NCI-H1417 treated with DMSO at 0.1 percent for 48 hours (cell line): ENCODE results near the gene COPG2.
"Not testable (repeated sequence)": the region's sequence is repeated elsewhere in the genome, so short reads cannot be mapped to it uniquely, and the experiment has no call there.

Experiments used
- DNase-seq: peaks from one replicate; lab custom pipeline; 2025; lab: John Stamatoyannopoulos, UW

The COPG2 gene, protein sequence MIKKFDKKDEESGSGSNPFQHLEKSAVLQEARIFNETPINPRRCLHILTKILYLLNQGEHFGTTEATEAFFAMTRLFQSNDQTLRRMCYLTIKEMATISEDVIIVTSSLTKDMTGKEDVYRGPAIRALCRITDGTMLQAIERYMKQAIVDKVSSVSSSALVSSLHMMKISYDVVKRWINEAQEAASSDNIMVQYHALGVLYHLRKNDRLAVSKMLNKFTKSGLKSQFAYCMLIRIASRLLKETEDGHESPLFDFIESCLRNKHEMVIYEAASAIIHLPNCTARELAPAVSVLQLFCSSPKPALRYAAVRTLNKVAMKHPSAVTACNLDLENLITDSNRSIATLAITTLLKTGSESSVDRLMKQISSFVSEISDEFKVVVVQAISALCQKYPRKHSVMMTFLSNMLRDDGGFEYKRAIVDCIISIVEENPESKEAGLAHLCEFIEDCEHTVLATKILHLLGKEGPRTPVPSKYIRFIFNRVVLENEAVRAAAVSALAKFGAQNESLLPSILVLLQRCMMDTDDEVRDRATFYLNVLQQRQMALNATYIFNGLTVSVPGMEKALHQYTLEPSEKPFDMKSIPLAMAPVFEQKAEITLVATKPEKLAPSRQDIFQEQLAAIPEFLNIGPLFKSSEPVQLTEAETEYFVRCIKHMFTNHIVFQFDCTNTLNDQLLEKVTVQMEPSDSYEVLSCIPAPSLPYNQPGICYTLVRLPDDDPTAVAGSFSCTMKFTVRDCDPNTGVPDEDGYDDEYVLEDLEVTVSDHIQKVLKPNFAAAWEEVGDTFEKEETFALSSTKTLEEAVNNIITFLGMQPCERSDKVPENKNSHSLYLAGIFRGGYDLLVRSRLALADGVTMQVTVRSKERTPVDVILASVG

DNA sequence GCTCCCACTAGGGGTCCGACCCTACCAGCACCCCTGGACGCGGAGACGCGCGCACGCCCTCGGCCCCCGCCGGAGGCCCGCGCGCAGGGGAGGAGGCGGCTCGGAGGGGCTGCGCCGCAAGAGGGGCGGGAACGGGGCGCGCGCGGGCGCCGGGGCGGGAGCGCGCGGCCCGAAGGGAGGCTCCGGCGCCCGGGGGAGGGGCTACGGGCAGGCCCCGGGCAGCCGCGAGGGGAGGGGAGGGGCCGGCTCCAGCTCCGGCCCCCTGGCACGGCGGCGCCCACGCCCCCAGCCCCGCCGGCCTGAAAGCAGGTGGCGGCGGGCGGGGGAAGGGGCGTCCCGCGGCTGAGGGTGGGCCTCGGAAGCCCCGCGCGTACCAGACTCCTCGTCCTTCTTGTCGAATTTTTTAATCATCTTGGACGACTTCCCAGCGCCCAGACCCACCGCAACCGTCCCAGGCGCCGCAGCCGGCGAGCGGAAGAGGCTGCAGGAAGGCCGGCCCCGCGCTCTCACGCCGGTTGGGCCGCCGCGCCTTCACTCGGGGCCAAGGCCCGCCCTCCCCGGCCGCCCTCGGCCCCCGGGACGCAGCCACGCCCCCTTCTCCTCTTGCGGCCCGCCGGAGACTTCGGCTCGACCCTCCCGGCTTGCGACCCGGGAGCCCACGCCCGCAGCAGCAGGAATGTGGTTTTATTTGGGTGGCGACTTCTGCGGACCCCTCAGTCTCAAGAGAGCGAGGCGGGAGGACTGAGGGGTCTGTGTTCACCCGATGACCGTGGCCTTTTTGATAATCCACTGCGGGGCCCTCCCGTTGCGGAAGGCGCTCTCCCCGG, at the start of gene COPG2:
COPG2 (minus strand) TSS at position 491 of the 827 bp plus-strand sequence; CDS start at position 411, 80 bp downstream.
- DNase-seq: no peak

DNA sequence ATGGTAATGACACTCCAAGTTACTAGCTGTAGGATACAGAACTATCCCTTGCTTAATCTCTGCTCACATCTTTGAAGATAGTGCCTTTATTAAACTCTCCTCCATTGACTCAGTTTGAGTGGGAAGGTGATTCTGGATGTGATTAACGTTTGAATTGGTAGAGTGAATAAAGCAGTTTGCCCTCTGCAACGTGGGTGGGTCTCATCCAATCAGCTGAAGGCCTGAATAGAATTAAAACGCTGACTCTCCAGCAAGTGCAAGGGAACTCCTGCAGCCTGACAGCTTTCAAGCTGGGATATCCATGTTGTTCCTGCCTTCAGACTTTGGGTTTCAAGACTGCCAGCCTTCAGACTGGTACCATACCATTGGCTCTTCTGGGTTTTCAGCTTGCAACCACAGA, 43.9 kb upstream of the COPG2 start:
- no peak for DNase-seq

GRCh38 chr7:130708766-130709165, 40.2 kb upstream of the COPG2 start:
- DNase-seq: no peak

DNA sequence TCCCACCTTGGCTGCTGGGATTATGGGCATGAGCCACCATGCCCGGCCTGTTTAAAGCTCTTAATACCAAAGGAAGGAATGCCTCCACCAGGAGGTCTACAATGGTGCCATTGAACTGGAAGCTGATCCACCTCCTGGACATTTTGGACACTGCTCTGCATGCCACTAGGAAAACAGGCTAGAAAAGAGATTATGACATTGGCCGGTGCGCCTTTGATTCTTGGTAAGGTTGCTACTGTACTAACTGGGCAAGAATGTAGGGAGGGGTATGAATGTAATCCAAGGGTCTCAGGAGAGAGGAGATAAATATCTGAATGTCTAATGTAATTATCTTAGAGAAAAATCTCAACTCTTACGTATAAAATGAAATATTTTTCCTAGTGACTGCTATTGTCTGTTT, 39.5 kb upstream of the COPG2 start:
- DNase-seq: no peak

- DNase-seq: no peak
Observed at GRCh38 chr7:130703851-130704250, 35.3 kb upstream of the COPG2 start.

- no peak for DNase-seq
Observed at GRCh38 chr7:130701650-130702049, 33.1 kb upstream of the COPG2 start.

GRCh38 chr7:130700760-130701159, 32.2 kb upstream of the COPG2 start:
- no peak for DNase-seq

DNA sequence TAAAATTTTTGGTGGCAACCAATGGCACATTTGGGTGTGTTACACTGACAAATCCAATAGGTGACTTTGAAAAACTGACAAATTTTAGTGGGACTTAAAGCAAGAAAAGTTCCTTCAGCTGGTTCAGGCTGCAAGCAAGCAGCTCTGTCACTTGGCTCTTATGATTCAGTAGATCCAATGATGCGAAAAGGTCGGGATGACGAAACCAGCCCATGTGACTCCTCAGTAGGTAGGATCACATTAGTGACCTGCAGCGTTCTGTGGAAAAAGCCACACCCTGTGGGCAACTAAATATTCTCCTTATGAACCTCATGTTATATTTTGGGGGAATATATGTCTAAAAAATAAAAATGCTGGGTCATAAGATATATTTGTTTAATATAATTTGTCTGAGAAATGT, 31.1 kb upstream of the COPG2 start:
- no peak for DNase-seq

GRCh38 chr7:130697820-130698219, 29.3 kb upstream of the COPG2 start:
- no peak for DNase-seq

- no peak for DNase-seq
Observed at GRCh38 chr7:130695840-130696239, 27.3 kb upstream of the COPG2 start.

DNA sequence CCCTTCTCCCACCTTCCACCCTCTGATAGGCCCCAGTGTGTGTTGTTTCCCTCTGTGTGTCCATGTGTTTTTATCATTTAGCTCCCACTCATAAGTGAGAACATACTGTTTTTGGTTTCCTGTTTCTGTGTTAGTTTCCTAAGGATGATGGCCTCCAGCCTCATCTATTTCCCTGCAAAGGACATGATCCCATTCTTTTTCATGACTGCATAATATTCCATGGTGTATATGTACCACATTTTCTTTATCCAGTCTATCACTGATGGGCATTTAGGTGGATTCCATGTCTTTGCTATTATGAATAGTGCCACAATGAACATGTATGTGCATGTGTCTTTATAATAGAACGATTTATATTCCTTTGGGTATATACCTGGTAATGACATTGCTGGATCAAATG, 23.8 kb upstream of the COPG2 start:
- not testable (repeated sequence) for DNase-seq

DNA sequence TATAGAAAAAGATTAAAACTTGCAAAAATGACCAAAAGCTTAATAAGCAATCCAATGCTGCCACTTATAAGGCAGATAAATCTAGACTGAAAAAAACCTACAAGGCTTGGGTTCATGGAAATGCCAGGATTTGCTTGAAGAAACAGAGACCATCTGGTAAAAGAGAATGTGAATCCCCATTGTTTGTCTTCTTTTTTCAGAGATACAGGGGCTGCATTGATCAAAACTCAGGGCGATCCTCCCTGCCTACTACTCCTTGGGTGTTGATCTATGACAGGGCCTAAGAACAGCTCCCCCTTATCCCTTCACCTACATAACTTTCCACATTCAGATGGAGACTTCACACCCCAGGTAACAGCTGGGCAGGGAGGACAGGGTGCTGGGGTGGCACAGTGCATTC, 21.1 kb upstream of the COPG2 start:
- DNase-seq: no peak

- DNase-seq: no peak
Observed at GRCh38 chr7:130683026-130683425, 14.5 kb upstream of the COPG2 start.

- DNase-seq: no peak
Observed at GRCh38 chr7:130674456-130674855, 5.9 kb upstream of the COPG2 start.

- DNase-seq: no peak
Observed at GRCh38 chr7:130673066-130673465, 4.5 kb upstream of the COPG2 start.

DNA sequence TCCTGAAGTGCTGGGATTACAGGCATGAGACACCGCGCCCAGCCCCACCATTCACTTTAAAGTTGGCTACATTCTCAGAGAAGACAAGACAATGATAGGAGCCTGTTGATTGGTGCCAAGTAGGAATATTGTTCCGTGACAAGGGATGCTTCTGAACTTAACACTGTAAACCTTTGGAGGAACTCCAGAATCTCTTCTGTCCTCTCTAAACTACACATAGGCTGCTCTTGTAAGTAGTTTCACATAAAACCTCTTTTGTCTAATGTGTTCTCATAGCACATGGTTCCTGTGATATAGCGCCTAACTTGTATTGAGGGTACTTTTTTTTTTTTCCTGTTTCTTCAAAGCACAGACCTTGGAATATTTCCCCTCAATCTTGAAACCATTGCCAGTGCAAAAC, 3.6 kb upstream of the COPG2 start:
- no peak for DNase-seq

- no peak for DNase-seq
Observed at GRCh38 chr7:130669085-130669700, 645 bp upstream of the COPG2 start.

DNA sequence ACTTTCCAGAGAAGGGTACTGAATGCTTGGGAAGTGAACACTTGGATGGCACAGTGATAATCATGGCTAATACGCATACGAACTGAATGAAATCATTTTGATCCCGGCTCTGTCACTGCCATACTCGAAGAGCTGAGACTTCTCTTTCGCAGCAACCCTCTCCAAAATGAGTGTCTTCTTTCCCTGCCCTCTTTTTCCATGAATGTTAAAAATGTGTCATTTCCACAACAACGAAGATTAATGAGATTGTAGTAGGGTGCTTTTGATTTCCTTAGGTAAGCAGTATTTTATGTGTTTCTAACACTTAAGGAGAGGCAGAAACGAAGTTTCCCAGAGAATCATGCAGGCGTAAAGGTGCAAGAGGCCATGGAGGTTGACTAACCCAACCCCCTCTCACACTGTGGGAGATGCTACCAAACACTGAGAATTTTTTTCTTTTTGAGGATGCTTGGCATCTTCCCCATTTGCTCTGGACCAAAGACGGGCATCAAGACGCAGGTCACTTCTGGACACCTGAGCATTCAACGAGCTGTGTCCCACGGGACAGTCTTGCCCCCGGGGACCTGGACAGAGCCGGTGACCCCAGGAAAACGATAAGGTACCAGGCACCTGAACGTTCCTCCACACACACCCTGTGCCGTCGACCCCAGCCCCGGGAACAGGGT, 823 bp downstream of the COPG2 start:
- DNase-seq: no peak

GRCh38 chr7:130662426-130662825, 6.1 kb downstream of the COPG2 start:
- DNase-seq: no peak

GRCh38 chr7:130655286-130655685, 13.3 kb downstream of the COPG2 start:
- no peak for DNase-seq

- DNase-seq: no peak
Observed at GRCh38 chr7:130654850-130655249, 13.7 kb downstream of the COPG2 start.
